HEK293T (cell line): ENCODE data around the gene UTS2.

Experiments
- HDGF ChIP-seq: fragments of 450-650 bp; IDR thresholded peaks from 2 replicates; pipeline ENCODE4 v1.6.1; 2017; ENCODE audit warnings: antibody characterized with exemption, borderline replicate concordance
- L3MBTL2 ChIP-seq: fragments of 450-650 bp; conservative IDR thresholded peaks from 2 replicates; pipeline ENCODE4 v1.6.1; 2016; ENCODE audit warnings: mild to moderate bottlenecking
- TF ChIP-seq, protein P1 (sequence below): fragments of 450-650 bp; IDR thresholded peaks from 2 replicates; pipeline ENCODE4 v1.6.1; 2016

DNA sequence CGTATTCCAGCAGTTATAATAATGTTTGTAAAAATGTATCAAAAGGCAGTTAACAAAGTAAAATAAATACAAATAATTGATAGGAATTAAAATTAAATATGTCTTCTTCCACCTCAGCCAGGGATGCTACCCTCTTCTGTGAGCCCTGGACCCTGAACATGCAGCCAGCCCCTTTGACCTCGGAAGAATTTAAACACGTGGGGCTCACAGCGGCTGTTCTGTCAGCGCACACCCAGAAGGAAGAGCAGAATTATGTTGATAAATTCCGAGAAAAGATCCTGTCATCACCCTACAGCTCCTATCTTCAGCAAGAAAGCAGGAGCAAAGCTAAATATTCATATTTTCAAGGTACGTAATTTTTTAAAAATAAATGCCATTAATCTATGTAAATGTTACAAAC lies 26.5 kb downstream of the UTS2 start:
- TF ChIP-seq HDGF (no peak), L3MBTL2 (no peak)
- TF ChIP-seq, protein P1, sequence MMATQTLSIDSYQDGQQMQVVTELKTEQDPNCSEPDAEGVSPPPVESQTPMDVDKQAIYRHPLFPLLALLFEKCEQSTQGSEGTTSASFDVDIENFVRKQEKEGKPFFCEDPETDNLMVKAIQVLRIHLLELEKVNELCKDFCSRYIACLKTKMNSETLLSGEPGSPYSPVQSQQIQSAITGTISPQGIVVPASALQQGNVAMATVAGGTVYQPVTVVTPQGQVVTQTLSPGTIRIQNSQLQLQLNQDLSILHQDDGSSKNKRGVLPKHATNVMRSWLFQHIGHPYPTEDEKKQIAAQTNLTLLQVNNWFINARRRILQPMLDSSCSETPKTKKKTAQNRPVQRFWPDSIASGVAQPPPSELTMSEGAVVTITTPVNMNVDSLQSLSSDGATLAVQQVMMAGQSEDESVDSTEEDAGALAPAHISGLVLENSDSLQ: no peak
